Measurements from ENCODE around the gene LMF1. TPM values are rescaled to one million over a fixed set of nuclear protein-coding genes. Genes with fewer than 3 reads are reported as not detected.

The LMF1 gene
- total RNA-seq, 3 donors from 2014 or later (not counting 1 experiment from before 2014, with no cell fraction given): 28.2 to 42.2 (median 41.2) TPM

DNA sequence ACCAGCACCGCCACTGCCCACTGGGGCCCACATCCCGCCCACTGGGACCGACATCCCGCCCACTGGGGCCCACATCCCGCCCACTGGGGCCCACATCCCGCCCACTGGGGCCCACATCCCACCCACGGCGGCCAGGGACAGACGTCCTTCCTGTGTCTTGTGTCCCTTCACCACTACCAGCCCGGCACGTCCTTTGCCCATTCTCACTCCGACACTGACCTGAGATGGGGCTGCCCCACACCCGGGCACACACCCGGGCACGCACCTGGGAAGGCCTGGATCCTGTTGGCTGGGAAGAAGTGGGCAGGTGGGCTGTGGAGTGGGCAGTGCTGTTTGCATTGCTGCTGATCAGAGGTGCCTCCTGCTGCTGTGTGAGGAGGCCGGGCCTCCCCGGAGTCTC lies 141.9 kb downstream of the LMF1 start:
- TF ChIP-seq, protein P1, sequence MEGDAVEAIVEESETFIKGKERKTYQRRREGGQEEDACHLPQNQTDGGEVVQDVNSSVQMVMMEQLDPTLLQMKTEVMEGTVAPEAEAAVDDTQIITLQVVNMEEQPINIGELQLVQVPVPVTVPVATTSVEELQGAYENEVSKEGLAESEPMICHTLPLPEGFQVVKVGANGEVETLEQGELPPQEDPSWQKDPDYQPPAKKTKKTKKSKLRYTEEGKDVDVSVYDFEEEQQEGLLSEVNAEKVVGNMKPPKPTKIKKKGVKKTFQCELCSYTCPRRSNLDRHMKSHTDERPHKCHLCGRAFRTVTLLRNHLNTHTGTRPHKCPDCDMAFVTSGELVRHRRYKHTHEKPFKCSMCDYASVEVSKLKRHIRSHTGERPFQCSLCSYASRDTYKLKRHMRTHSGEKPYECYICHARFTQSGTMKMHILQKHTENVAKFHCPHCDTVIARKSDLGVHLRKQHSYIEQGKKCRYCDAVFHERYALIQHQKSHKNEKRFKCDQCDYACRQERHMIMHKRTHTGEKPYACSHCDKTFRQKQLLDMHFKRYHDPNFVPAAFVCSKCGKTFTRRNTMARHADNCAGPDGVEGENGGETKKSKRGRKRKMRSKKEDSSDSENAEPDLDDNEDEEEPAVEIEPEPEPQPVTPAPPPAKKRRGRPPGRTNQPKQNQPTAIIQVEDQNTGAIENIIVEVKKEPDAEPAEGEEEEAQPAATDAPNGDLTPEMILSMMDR (IDR thresholded peaks at IDR 0.05): no peak
- Histone ChIP-seq H3K4me3 (ENCODE audit: low read length) (no peak overlapping the region), H3K9me3 (ENCODE audit: control insufficient read depth, insufficient read depth, low read length) (no peaks in the 10 kb centered on the region), H3K27me3 (ENCODE audit: control insufficient read depth, insufficient read depth, low read length) (no peaks in the 10 kb centered on the region), H3K36me3 (ENCODE audit: control insufficient read depth, insufficient read depth, low read length) (no peaks in the 10 kb centered on the region), H3K27ac (ENCODE audit: low read length) (no peak overlapping the region), H3K4me1 (ENCODE audit: control insufficient read depth, insufficient read depth, low read length) (no peaks in the 10 kb centered on the region)
- Mint-ChIP-seq H3K27me3 (ENCODE audit: low read depth in 2 of 2) (peaks cover 0 to 5% of the 10 kb centered on the region in 2 donors), H3K4me3 (no peak overlapping the region), H3K9me3 (no peaks in the 10 kb centered on the region), H3K36me3 (no peaks in the 10 kb centered on the region), H3K27ac (no peak overlapping the region), H3K4me1 (no peaks in the 10 kb centered on the region)
- intact Hi-C loops (cut with micrococcal nuclease): no loop called here
- ATAC-seq: no peak
- no peak for DNase-seq
- 86% methylated on average over 17 of the region's 17 CpGs for WGBS (ENCODE audit: insufficient coverage)

DNA sequence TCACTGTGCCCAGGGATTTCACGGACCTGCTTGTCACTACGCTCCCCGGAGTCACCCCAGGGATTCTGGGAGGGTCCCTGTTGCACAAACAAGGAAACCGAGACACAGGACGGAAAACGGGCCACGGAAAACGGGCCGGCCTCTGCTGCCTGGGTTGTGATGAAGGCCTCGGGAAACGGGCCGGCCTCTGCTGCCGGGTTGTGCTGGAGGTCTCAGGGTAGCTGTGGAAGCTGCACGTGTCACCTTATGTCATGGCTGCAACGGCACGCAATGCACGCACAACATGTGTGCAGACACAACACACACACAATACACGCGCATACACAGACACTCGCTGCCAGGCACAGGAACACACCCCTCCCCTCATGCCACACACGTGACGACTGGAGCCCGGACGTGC lies 143.3 kb downstream of the LMF1 start:
- Mint-ChIP-seq H3K4me1 (no peaks in the 10 kb centered on the region), H3K27ac (no peak overlapping the region), H3K36me3 (no peaks in the 10 kb centered on the region), H3K9me3 (no peaks in the 10 kb centered on the region), H3K27me3 (ENCODE audit: low read depth in 2 of 2) (peaks cover 0 to 5% of the 10 kb centered on the region in 2 donors), H3K4me3 (no peak overlapping the region)
- H3K9me3 ChIP-seq (ENCODE audit: control insufficient read depth, insufficient read depth, low read length): no peaks in the 10 kb centered on the region
- no peak for DNase-seq
- no peaks in the 10 kb centered on the region for H3K36me3 ChIP-seq (ENCODE audit: control insufficient read depth, insufficient read depth, low read length)
- no peaks in the 10 kb centered on the region for H3K27me3 ChIP-seq (ENCODE audit: control insufficient read depth, insufficient read depth, low read length)
- WGBS (ENCODE audit: insufficient coverage): 93% methylated on average over 24 of the region's 24 CpGs
- H3K4me3 ChIP-seq (ENCODE audit: low read length): no peak overlapping the region
- TF ChIP-seq, protein P1 (IDR thresholded peaks at IDR 0.05): no peak
- H3K27ac ChIP-seq (ENCODE audit: low read length): no peak overlapping the region
- intact Hi-C loops (cut with micrococcal nuclease): no loop called here
- no peak for ATAC-seq
- no peaks in the 10 kb centered on the region for H3K4me1 ChIP-seq (ENCODE audit: control insufficient read depth, insufficient read depth, low read length)

DNA sequence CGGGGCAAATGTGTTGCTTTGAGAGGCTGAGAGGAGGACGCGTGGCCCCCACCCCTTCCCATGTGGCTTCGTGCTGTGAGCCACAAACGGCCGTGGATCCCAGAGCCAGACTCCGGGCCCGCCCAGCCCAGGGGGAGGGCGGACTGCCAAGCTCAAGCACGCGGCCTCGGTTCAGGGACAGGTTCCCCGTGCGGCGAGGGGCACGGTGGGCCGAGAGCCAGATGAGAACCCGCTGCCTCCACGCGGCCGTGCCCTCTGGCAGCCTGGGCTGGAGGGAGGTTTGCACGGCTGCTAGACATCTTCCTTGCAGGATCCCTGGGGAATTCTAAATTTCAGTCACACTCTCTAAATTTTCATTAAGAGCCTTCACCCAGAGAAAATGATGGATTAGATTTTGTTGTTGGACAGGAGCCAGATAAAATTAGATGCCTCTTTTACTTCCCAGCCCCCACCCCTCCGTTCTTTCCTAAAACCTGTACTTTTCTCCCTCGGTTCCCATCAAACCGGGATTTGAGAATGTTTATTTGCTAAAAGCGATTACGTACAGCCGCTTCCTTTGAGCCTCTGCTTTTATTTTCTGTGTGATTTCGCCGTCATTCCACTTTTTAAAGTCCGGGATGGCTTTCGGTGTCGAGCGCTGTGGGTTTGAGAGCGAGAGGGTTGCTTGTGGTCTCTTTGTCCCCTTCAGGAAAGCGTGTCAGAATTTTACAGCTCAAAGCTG lies 145.3 kb downstream of the LMF1 start:
- no peak overlapping the region for H3K4me3 ChIP-seq (ENCODE audit: low read length)

More for the DNA sequence above, 145.3 kb downstream of the LMF1 start:
- Mint-ChIP-seq H3K9me3 (no peaks in the 10 kb centered on the region), H3K27me3 (ENCODE audit: low read depth in 2 of 2) (peaks cover 0 to 9% of the 10 kb centered on the region in 2 donors), H3K27ac (no peak overlapping the region), H3K4me1 (no peaks in the 10 kb centered on the region), H3K36me3 (no peaks in the 10 kb centered on the region), H3K4me3 (no peak overlapping the region)
- no peaks in the 10 kb centered on the region for H3K36me3 ChIP-seq (ENCODE audit: control insufficient read depth, insufficient read depth, low read length)
- TF ChIP-seq, protein P1 (IDR thresholded peaks at IDR 0.05): no peak
- no peaks in the 10 kb centered on the region for H3K27me3 ChIP-seq (ENCODE audit: control insufficient read depth, insufficient read depth, low read length)
- 79% methylated on average over 36 of the region's 36 CpGs for WGBS (ENCODE audit: insufficient coverage)
- no peaks in the 10 kb centered on the region for H3K9me3 ChIP-seq (ENCODE audit: control insufficient read depth, insufficient read depth, low read length)
- no peak for DNase-seq
- H3K4me1 ChIP-seq (ENCODE audit: control insufficient read depth, insufficient read depth, low read length): no peaks in the 10 kb centered on the region
- ATAC-seq: no peak
- intact Hi-C loops (cut with micrococcal nuclease): no loop called here
- no peak overlapping the region for H3K27ac ChIP-seq (ENCODE audit: low read length)

Data from natural killer cell (primary cell).